Measurements from ENCODE around the gene STX1B. TPM values are rescaled to one million over a fixed set of nuclear protein-coding genes. Genes with fewer than 3 reads are reported as not detected.

Gene STX1B
- total RNA-seq, 1 donor from 2014 or later, result 0.40 TPM

- peak; percentile 66 to 68 for DNase-seq (ENCODE audit: low read depth in 2 of 2)
Measured at GRCh38 chr16:30996985-30997724, 13.3 kb downstream of the STX1B start.

- peak; percentile 71 to 80 for DNase-seq (ENCODE audit: low read depth in 2 of 2)
Measured at GRCh38 chr16:30996324-30996984, 14.0 kb downstream of the STX1B start.

- no peak for DNase-seq (ENCODE audit: low read depth in 2 of 2)
Measured at GRCh38 chr16:30995927-30996323, 14.5 kb downstream of the STX1B start.

GRCh38 chr16:30992931-30993816 is 17.3 kb downstream of the STX1B start:
- no peak for DNase-seq (ENCODE audit: low read depth in 2 of 2)

- no peak for DNase-seq (ENCODE audit: low read depth in 2 of 2)
Measured at GRCh38 chr16:30992276-30992780, 18.1 kb downstream of the STX1B start.

- DNase-seq (ENCODE audit: low read depth in 2 of 2), result no peak
Measured at GRCh38 chr16:30991052-30991451, 19.4 kb downstream of the STX1B start.

- no peak for DNase-seq (ENCODE audit: low read depth in 2 of 2)
Measured at GRCh38 chr16:30990105-30990504, 20.3 kb downstream of the STX1B start.

- no peak for DNase-seq (ENCODE audit: low read depth in 2 of 2)
Measured at GRCh38 chr16:30989469-30990047, 20.9 kb downstream of the STX1B start.

- no peak for DNase-seq (ENCODE audit: low read depth in 2 of 2)
Measured at GRCh38 chr16:30987581-30988190, 22.8 kb downstream of the STX1B start.

GRCh38 chr16:30986129-30986991 is 24.1 kb downstream of the STX1B start:
- no peak for DNase-seq (ENCODE audit: low read depth in 2 of 2)

GRCh38 chr16:30985401-30986128 is 24.9 kb downstream of the STX1B start:
- DNase-seq (ENCODE audit: low read depth in 2 of 2), result peak in 1 of 2 donors; percentile 54

GRCh38 chr16:30984669-30985400 is 25.6 kb downstream of the STX1B start, which contains the start of gene HSD3B7:
Gene HSD3B7 (plus strand): TSS chr16:30985207. CDS start chr16:30985659, 452 bp downstream.
- DNase-seq (ENCODE audit: low read depth in 2 of 2), result peak; percentile 76 to 84

GRCh38 chr16:30983898-30984610 is 26.4 kb downstream of the STX1B start:
- no peak for DNase-seq (ENCODE audit: low read depth in 2 of 2)

- DNase-seq (ENCODE audit: low read depth in 2 of 2), result no peak
Measured at GRCh38 chr16:30983289-30983889, 27.0 kb downstream of the STX1B start.

- no peak for DNase-seq (ENCODE audit: low read depth in 2 of 2)
Measured at GRCh38 chr16:30982548-30983288, 27.7 kb downstream of the STX1B start.

GRCh38 chr16:30980959-30981358 is 29.5 kb downstream of the STX1B start:
- DNase-seq (ENCODE audit: low read depth in 2 of 2), result no peak

- DNase-seq (ENCODE audit: low read depth in 2 of 2), result no peak
Measured at GRCh38 chr16:30980434-30980833, 30.0 kb downstream of the STX1B start.
